Gastrocnemius medialis (tissue), 4 donors: ENCODE measurements around the gene HLA-B. TPM values are rescaled to one million over a fixed set of nuclear protein-coding genes. Genes with fewer than 3 reads are reported as not detected.
"Not testable (repeated sequence)": the region's sequence is repeated elsewhere in the genome, so short reads cannot be mapped to it uniquely, and the experiment has no call there.

ENCODE experiments used
- ATAC-seq, 2 donors: fragments of 150-250 bp; one replicate each; pipeline ENCODE4 v1.9.1; 2016
- DNase-seq, 2 donors: peaks; one replicate each; pipeline ENCODE4 v3.0.0-alpha.2; 2019
- H3K27ac ChIP-seq, 4 donors: fragments of 200-600 bp; sonication (generic); 1 replicate in 1 of 4; 2 replicates in 3 of 4; pipeline ENCODE4 v1.5.1; 2016 to 2018; ENCODE audit warnings: mild to moderate bottlenecking in 2 of 4, moderate library complexity in 1 of 4
- H3K27me3 ChIP-seq, 3 donors: fragments of 200-600 bp; sonication (generic) in 2 of 3; 1 replicate in 1 of 3; 2 replicates in 2 of 3; pipeline versions ENCODE4 v1.5.1 to v1.6.0; 2016 to 2019; ENCODE audit warnings: mild to moderate bottlenecking in 1 of 3, moderate library complexity in 1 of 3
- H3K36me3 ChIP-seq, 2 donors: fragments of 200-600 bp; sonication (generic) in 1 of 2; one replicate each; pipeline ENCODE4 v1.5.1; 2017 to 2018
- H3K4me1 ChIP-seq, 2 donors: fragments of 200-600 bp; sonication (generic) in 1 of 2; one replicate each; pipeline ENCODE4 v1.5.1; 2016 to 2017; ENCODE audit warnings: mild to moderate bottlenecking in 2 of 2
- H3K4me3 ChIP-seq, 4 donors: fragments of 200-600 bp; sonication (generic) in 3 of 4; 1 replicate in 1 of 4; 2 replicates in 3 of 4; pipeline ENCODE4 v1.5.1; 2016 to 2019; ENCODE audit warnings: mild to moderate bottlenecking in 2 of 4
- H3K9me3 ChIP-seq, 3 donors: fragments of 200-600 bp; sonication (generic) in 2 of 3; 1 replicate in 1 of 3; 2 replicates in 2 of 3; pipeline ENCODE4 v1.5.1; 2016 to 2019
- POLR2A ChIP-seq, 2 donors: fragments of 450-650 bp; IDR thresholded peaks; one replicate each; pipeline ENCODE4 v1.6.1; 2017; ENCODE audit warnings: antibody characterized with exemption in 2 of 2, mild to moderate bottlenecking in 2 of 2, moderate library complexity in 2 of 2
- in situ Hi-C, 4 donors: fragments of 200-750 bp; cut with MboI; loops; one replicate each; pipeline versions ENCODE4 v1.15.0 to v1.8.0; 2017; ENCODE audit warnings: low sequenced_read_pairs in 4 of 4
- intact Hi-C: fragments of 100-400 bp; cut with DNase I; formaldehyde crosslinking; loops from one replicate; pipeline ENCODE4 v1.15.1; 2023; ENCODE audit warnings: low total_unique reads
- total RNA-seq, 4 donors: library from RNA; depleted of rRNA; stranded (reverse); fragments of >200 nt; gene quantifications; one replicate each; pipeline versions ENCODE4 v1.1.0 to v1.2.3, GENCODE V29; 2016
- TF ChIP-seq, protein P1 (sequence below), 5 experiments: fragments of 450-650 bp in 3 of 5; fragments of 200-600 bp in 2 of 5; sonication (generic) in 2 of 5; IDR thresholded peaks in 4 of 5; conservative IDR thresholded peaks in 1 of 5; 1 replicate in 4 of 5; 2 replicates in 1 of 5; pipeline ENCODE4 v1.5.1; 2016 to 2019; ENCODE audit warnings: antibody characterized with exemption in 5 of 5, mild to moderate bottlenecking in 3 of 5, moderate library complexity in 3 of 5

HLA-B gene
- total RNA-seq, 4 donors from 2014 or later = 182 to 300 (median 192) TPM

DNA sequence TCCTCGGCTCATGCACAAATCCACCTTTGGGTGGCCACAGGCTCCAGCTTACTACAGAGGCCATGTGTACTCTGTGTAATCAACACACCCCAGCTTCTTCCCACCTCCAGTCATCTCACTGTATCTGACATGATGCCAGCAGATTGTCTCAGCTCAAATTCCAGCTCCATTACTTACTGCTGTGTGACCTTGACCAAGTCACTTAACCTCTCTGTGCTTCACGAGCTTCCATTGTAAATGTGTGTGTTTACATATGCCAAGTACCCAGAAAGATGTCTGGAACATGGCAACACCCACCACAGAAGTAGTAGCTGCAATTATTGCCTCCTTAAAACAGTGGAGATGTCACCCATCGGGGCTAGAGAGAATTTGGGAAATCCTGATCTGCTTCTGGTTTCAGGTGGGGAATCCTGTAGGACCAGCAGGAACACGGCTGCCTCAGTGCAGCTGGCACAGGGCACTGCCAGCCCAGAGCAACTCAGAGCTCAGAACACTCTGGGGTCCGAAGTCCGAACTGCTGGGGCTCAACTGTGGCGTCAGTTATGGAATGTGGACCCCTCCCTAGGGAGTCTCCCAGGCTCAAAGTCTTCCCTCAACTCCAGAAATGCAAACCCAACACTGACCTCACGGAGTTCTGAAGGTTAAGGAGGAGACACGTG lies 21.2 kb upstream of the HLA-B start:
- no peak for TF ChIP-seq POLR2A (IDR thresholded peaks at IDR 0.05)
- TF ChIP-seq, protein P1, sequence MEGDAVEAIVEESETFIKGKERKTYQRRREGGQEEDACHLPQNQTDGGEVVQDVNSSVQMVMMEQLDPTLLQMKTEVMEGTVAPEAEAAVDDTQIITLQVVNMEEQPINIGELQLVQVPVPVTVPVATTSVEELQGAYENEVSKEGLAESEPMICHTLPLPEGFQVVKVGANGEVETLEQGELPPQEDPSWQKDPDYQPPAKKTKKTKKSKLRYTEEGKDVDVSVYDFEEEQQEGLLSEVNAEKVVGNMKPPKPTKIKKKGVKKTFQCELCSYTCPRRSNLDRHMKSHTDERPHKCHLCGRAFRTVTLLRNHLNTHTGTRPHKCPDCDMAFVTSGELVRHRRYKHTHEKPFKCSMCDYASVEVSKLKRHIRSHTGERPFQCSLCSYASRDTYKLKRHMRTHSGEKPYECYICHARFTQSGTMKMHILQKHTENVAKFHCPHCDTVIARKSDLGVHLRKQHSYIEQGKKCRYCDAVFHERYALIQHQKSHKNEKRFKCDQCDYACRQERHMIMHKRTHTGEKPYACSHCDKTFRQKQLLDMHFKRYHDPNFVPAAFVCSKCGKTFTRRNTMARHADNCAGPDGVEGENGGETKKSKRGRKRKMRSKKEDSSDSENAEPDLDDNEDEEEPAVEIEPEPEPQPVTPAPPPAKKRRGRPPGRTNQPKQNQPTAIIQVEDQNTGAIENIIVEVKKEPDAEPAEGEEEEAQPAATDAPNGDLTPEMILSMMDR (IDR thresholded peaks at IDR 0.05 in 4 of 5, conservative IDR thresholded peaks at IDR 0.05 in 1 of 5) = no peak
- peaks cover 9 to 12% (median 11%) of the 10 kb centered on the region in 3 donors for H3K27me3 ChIP-seq
- H3K4me3 ChIP-seq = no peak overlapping the region
- DNase-seq (no peak), ATAC-seq (no peak)
- intact Hi-C loops (no loop called here), in situ Hi-C loops (loop anchor here in 1 of 4 donors (10.0 kb wide), 1 partner anchor 103 kb away; the partner anchor contains the start of gene HLA-C)
- H3K27ac ChIP-seq = no peak overlapping the region
- H3K9me3 ChIP-seq = no peaks in the 10 kb centered on the region
- no peaks in the 10 kb centered on the region for H3K4me1 ChIP-seq
- no peaks in the 10 kb centered on the region for H3K36me3 ChIP-seq

DNA sequence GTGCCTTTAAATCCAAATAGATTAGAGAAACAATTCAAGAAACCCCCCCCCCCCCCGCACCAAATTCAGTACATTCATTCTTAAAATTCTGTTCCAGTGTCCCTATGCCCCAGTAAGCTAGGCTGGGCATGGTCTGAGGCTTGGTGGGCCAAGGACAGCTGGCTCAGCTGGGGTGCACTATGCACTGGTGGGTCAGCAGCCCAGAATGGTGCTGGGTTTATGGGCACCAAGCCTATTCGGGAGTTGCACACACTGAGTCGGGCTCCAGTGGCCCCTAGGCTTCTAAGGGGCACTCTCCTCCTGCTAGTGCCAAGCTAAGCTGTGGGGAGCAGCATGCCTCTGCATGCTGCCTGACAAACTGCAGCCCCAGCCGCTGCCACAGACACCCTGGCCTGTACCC lies 20.1 kb upstream of the HLA-B start:
- no peak for TF ChIP-seq POLR2A (IDR thresholded peaks at IDR 0.05)
- TF ChIP-seq, protein P1 (IDR thresholded peaks at IDR 0.05 in 4 of 5, conservative IDR thresholded peaks at IDR 0.05 in 1 of 5) = no peak
- in situ Hi-C loops = loop anchor here in 1 of 4 donors (10.0 kb wide), 1 partner anchor 102 kb away; the partner anchor contains the start of gene HLA-C
- H3K4me3 ChIP-seq = no peak overlapping the region
- no peak for DNase-seq
- peaks cover 9 to 13% (median 13%) of the 10 kb centered on the region in 3 donors for H3K27me3 ChIP-seq
- intact Hi-C loops = no loop called here
- peaks cover 0 to 2% (median 0%) of the 10 kb centered on the region in 3 donors for H3K9me3 ChIP-seq
- no peaks in the 10 kb centered on the region for H3K36me3 ChIP-seq
- no peak overlapping the region for H3K27ac ChIP-seq
- H3K4me1 ChIP-seq = no peaks in the 10 kb centered on the region
- no peak for ATAC-seq

GRCh38 chr6:31375699-31376098 lies 18.7 kb upstream of the HLA-B start:
- DNase-seq (no peak), ATAC-seq (no peak)
- Histone ChIP-seq H3K27ac (no peak overlapping the region), H3K27me3 (peaks cover 9 to 17% (median 15%) of the 10 kb centered on the region in 3 donors), H3K36me3 (no peaks in the 10 kb centered on the region), H3K9me3 (peaks cover 0 to 5% (median 0%) of the 10 kb centered on the region in 3 donors), H3K4me3 (no peak overlapping the region), H3K4me1 (no peaks in the 10 kb centered on the region)
- no peak for TF ChIP-seq POLR2A (IDR thresholded peaks at IDR 0.05)
- TF ChIP-seq, protein P1 (IDR thresholded peaks at IDR 0.05 in 4 of 5, conservative IDR thresholded peaks at IDR 0.05 in 1 of 5) = no peak
- in situ Hi-C loops = loop anchor here in 1 of 4 donors (10.0 kb wide), 1 partner anchor 101 kb away; the partner anchor contains the start of gene HLA-C
- intact Hi-C loops = no loop called here

GRCh38 chr6:31374118-31374517 lies 17.1 kb upstream of the HLA-B start:
- intact Hi-C loops, H3K27ac ChIP-seq, H3K4me3 ChIP-seq, ATAC-seq, H3K9me3 ChIP-seq, H3K36me3 ChIP-seq, DNase-seq, H3K4me1 ChIP-seq: not testable (repeated sequence)
- in situ Hi-C loops = loop anchor here in 1 of 4 donors (10.0 kb wide), 1 partner anchor 99 kb away; the partner anchor contains the start of gene HLA-C
- peaks cover 5 to 13% (median 9%) of the 10 kb centered on the region in 3 donors for H3K27me3 ChIP-seq

GRCh38 chr6:31368461-31368860 lies 11.5 kb upstream of the HLA-B start:
- Histone ChIP-seq H3K27me3 (peaks cover 0 to 10% (median 6%) of the 10 kb centered on the region in 3 donors), H3K9me3 (peaks cover 0 to 5% (median 0%) of the 10 kb centered on the region in 3 donors), H3K4me3 (no peak overlapping the region), H3K36me3 (no peaks in the 10 kb centered on the region), H3K27ac (no peak overlapping the region), H3K4me1 (no peaks in the 10 kb centered on the region)
- intact Hi-C loops (no loop called here), in situ Hi-C loops (loop anchor here (5.0 to 10.0 kb wide), 3 partner anchors 171 to 231 kb away; partner anchors contain the start of gene PSORS1C2 (in 2 of the 4))
- DNase-seq = no peak
- ATAC-seq = no peak
- TF ChIP-seq, protein P1 (IDR thresholded peaks at IDR 0.05 in 4 of 5, conservative IDR thresholded peaks at IDR 0.05 in 1 of 5) = no peak
- no peak for TF ChIP-seq POLR2A (IDR thresholded peaks at IDR 0.05)
